C4-2B (cell line): Measurements from ENCODE around the gene CFAP97D1.

Experiments used
- CTCF ChIP-seq: fragments of 450-650 bp; conservative IDR thresholded peaks from 2 replicates; pipeline ENCODE4 v1.5.1; 2017; ENCODE audit warnings: mild to moderate bottlenecking
- ZFX ChIP-seq: fragments of 450-650 bp; IDR thresholded peaks from 2 replicates; pipeline ENCODE4 v1.6.1; 2017

DNA sequence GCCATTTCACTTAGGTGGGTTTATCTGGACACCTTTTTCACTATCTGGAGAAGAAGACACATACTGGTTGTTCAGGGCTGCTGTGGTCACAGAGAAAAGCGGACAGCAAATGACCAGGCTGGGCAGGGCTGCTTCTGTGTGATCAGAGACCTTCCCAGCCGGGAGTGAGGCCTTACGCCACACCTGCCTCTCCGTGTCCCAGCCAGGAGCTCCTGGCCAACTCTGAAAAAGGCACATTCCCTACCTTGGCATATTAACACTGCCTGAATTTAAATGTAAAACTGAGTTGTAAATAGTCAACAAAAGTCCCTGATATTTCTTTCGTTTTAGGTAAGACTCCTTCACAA lies 12.5 kb upstream of the CFAP97D1 start:
- TF ChIP-seq CTCF (no peak), ZFX (no peak)
